Epithelial cell of esophagus (primary cell): ENCODE measurements around the gene SMOC2.

Experiments used
- DNase-seq: peaks from one replicate; pipeline ENCODE4 v3.0.0; 2010; ENCODE audit warnings: low read depth
- H3K4me3 ChIP-seq: 2 replicates; pipeline ENCODE4 v1.5.1; 2011; ENCODE audit warnings: mild to moderate bottlenecking, low read length, control low read depth
- TF ChIP-seq, protein P1 (sequence below): IDR thresholded peaks from 2 replicates; pipeline ENCODE4 v1.5.1; 2011; ENCODE audit warnings: low read depth, mild to moderate bottlenecking, low read length, control low read depth, inconsistent platforms; ENCODE audit not compliant: insufficient read depth; ENCODE audit errors: missing control alignments

The SMOC2 gene

DNA sequence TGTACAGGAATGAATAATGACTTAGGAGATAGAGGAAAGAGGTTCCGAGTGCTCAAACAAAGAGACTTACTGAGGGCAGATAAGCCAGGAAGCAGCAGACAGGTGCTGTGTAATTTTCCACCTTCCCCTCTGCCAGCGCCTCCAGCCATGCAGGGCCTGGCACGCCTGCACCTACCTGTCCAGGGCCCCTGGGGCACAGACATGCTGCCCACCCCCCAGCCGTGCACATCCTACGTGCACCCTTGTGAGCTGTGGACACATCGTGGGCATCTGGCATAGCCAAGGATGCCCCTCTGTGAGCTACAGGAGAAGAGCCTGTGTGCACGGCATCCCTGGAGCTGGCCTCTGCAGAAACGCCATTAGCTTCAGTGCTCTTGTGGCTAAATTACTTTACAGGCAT is 7.1 kb upstream of the SMOC2 start:
- no peak overlapping the region for H3K4me3 ChIP-seq
- TF ChIP-seq, protein P1, sequence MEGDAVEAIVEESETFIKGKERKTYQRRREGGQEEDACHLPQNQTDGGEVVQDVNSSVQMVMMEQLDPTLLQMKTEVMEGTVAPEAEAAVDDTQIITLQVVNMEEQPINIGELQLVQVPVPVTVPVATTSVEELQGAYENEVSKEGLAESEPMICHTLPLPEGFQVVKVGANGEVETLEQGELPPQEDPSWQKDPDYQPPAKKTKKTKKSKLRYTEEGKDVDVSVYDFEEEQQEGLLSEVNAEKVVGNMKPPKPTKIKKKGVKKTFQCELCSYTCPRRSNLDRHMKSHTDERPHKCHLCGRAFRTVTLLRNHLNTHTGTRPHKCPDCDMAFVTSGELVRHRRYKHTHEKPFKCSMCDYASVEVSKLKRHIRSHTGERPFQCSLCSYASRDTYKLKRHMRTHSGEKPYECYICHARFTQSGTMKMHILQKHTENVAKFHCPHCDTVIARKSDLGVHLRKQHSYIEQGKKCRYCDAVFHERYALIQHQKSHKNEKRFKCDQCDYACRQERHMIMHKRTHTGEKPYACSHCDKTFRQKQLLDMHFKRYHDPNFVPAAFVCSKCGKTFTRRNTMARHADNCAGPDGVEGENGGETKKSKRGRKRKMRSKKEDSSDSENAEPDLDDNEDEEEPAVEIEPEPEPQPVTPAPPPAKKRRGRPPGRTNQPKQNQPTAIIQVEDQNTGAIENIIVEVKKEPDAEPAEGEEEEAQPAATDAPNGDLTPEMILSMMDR: no peak
- no peak for DNase-seq

DNA sequence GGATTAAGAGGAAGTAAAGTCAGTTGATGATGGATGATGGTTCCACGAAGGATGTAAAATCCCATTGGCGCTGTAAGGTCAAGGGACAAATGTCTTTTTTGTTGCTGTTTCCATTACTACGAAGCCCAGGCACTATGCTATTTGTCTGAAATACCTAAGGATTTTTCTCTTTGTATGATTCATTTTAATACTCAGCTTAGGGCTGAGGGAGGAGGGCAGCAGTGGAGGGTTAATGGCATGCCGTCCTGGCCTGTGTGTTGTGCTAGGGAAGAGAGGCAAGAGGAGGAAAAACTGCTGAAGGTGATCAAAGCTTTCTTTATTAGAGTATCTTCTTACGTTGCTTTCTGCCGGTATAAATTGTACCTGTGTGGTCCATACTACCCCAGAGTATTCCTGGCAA is 6.5 kb upstream of the SMOC2 start:
- TF ChIP-seq, protein P1: no peak
- no peak overlapping the region for H3K4me3 ChIP-seq
- no peak for DNase-seq

DNA sequence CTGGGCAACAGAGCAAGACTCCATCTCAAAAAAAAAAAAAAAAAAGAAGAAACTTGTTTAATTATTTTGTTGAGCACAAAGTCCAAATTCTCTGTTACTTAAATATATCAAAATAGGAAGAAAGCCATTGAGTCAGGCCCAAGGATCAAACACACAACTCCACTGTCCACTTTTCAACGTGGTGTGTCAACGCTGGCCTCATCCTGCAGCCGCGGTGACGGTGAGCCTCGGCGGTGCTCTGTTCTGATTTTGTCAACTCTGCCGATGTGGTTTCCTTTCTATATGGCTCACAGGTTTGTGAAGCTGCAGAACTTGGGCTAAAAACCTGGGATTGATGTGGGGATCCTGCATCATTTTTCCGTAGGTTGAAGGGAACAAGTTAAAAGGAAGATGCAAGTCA is 3.2 kb upstream of the SMOC2 start:
- TF ChIP-seq, protein P1: no peak
- H3K4me3 ChIP-seq: no peak overlapping the region
- no peak for DNase-seq

DNA sequence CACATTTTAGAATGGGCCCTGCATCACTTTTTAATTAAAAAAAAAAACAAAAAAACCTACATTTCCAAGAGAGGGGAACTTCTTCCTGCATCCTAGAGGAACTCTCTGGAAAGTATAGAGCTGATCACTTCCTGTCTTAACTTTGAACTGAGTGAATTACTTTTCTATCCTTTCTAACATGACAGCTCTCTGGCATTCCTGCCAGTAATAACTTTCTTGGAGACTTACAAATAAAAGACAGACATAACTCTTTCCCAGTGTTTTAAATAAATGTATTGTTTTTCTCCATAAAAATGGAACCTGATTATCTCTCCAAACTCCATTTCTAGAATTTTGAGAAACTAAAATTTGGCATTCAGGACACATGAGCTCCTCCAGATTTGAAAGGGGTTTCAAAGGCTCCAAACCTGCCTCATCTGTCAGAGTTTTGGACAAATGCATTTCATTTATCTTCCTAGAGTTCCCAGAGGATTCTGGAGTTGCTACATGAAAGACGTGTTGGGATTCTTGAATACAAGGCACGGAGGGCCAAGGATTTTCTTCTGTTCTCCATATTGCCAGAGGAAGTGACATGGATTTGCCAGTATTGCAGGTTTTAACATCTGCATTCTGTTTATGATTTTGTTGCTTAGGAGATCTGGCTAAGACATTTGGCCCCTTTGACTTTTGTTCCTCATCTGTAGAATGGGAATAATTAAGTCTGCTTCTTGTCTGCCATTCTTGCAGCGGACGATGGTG is 2.0 kb upstream of the SMOC2 start:
- DNase-seq: no peak
- no peak overlapping the region for H3K4me3 ChIP-seq
- TF ChIP-seq, protein P1: no peak

DNA sequence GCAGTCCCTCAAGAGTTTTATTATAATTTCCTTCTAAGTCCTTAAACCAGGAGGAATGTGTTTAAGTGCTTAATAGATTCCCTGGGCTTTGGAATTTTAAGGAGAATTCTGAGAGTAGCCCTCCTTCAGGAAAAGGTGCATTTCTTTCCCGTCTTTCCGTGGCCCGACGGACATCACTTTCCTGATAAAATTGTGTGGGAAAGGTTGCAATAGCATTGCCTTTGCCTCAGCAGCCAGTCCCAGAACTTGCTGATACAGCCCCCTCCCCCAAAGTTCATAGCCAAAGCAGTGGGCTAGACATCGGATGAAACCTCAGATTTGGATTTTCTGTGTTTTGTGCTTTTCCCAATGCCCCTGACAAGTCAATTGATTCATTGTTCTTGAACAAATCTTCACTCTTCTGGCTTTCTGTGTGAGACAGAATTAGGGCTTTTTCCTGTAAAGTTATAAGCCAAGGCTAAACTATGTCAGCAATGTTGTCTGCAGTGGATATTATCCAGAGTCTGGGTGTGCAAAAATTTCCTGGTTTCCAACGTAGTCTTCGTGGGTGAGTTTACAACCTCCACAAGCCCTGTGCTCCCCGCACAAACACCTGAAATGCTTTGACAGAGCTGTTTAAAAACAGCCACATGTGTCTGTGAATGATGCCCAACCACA is 1.1 kb upstream of the SMOC2 start:
- no peak overlapping the region for H3K4me3 ChIP-seq
- TF ChIP-seq, protein P1: no peak
- no peak for DNase-seq

DNA sequence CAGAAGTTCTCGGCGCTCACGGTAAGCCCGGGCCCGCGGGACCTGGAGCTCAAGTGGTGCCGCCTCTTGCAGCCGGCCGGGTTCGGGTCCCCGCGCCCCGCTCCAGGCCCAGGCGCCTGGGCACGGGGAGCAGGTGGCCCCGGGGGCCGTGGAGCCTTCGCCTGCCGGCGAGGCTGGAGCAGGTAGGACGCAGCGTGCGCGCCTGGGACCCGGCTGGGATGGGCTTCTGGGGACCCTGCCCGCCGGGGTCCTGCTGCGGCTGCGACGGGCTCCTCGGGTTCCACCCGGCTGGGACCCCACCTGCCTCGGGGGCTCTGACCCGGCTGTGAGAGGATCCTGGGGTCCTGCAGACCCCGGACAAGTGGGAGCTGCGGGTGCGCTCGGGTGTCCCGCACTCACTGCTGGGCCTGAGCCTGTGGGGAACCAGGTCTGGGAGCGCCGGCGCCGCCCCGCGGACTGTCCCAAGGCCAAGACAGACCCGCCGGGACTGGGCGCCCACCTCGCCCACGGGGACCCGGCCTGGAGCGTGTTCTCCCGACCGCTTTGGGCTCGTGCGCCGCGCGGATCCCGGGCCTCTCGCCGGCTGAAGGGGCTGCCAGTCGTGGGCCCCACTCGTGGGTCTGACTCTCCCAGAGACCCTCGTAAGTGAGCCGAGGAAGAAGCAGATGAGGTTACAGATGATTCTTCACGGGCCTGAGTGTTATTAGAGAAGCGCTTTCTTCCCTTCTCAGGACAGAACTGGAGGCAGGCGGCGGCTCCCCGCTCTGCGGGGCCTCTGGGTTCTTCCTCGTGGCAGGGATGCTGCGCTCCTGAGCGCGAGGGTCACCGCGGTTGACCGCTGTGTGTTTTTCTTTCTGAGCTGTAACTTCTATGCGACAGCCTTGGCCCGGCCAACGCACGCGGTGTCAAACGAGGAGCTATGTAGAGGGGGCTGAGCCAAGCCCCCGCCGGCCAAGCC is 729 bp downstream of the SMOC2 start:
- H3K4me3 ChIP-seq: no peak overlapping the region
- DNase-seq: no peak
- TF ChIP-seq, protein P1: no peak
